ENCODE data around the gene GP2. TPM values are rescaled to one million over a fixed set of nuclear protein-coding genes. Genes with fewer than 3 reads are reported as not detected.

The GP2 gene
- polyA plus RNA-seq, 1 of the 3 experiments (the other 2 are of a cell fraction) = not detected

GRCh38 chr16:20310421-20311395, 16.6 kb downstream of the GP2 start:
- H3K36me3 ChIP-seq (replicated peaks in 1 of 2; ENCODE audit: control insufficient read depth in 1 of 2, insufficient read depth in 2 of 2, low read length in 1 of 2) = no peaks in the 10 kb centered on the region
- no peaks in the 10 kb centered on the region for H3K4me1 ChIP-seq (ENCODE audit: control insufficient read depth in 1 of 2, insufficient read depth in 2 of 2, low read depth in 1 of 2, low read length in 1 of 2)
- no peaks in the 10 kb centered on the region for H3K9me3 ChIP-seq
- no peaks in the 10 kb centered on the region for H3F3A ChIP-seq (replicated peaks; ENCODE audit: insufficient read depth)
- no peaks in the 10 kb centered on the region for H4K20me1 ChIP-seq (ENCODE audit: insufficient read depth)
- H3K4me2 ChIP-seq = no peak overlapping the region
- TF ChIP-seq SIN3A (IDR thresholded peaks at IDR 0.05; ENCODE audit: borderline replicate concordance, low read depth, low read length) = no peak
- no peak for TF ChIP-seq FOXJ3 (CRISPR knock-in tag; IDR thresholded peaks at IDR 0.05)
- no peak for TF ChIP-seq ELF1 (IDR thresholded peaks at IDR 0.05)
- TF ChIP-seq IRF3 (IDR thresholded peaks at IDR 0.05; ENCODE audit: low read depth, low read length) = no peak
- no peak for TF ChIP-seq FOXM1 (IDR thresholded peaks at IDR 0.05; ENCODE audit: low read depth)
- TF ChIP-seq GATA2 (CRISPR knock-in tag; IDR thresholded peaks at IDR 0.05) = no peak
- TF ChIP-seq GABPA (IDR thresholded peaks at IDR 0.05; ENCODE audit: low read depth) = no peak
- no peak for TF ChIP-seq TAF1 (IDR thresholded peaks at IDR 0.05; ENCODE audit: borderline replicate concordance, low read depth, low read length)
- TF ChIP-seq CHD2 (IDR thresholded peaks at IDR 0.05; ENCODE audit: low read length, partially characterized antibody) = no peak
- no peak for TF ChIP-seq REST (IDR thresholded peaks at IDR 0.05; ENCODE audit: low read depth, low read length)
- TF ChIP-seq FOSL2 (IDR thresholded peaks at IDR 0.05; ENCODE audit: borderline replicate concordance, low read depth) = no peak
- TF ChIP-seq RFX5 (IDR thresholded peaks at IDR 0.05; ENCODE audit: low read length) = no peak
- no peak for TF ChIP-seq MAX (IDR thresholded peaks at IDR 0.05; ENCODE audit: low read depth)
- TF ChIP-seq ZBTB33 (IDR thresholded peaks at IDR 0.05; ENCODE audit: borderline replicate concordance, low read depth) = no peak
- no peak for TF ChIP-seq MEF2A (IDR thresholded peaks at IDR 0.05; ENCODE audit: borderline replicate concordance, low read depth)
- no peak for TF ChIP-seq TCF12 (IDR thresholded peaks at IDR 0.05)
- no peaks in the 10 kb centered on the region for H3K79me2 ChIP-seq (ENCODE audit: insufficient read depth)
- DNase-seq = no peak
- H3K4me3 ChIP-seq (ENCODE audit: low read depth in 2 of 2, low read length in 1 of 2) = no peak overlapping the region
- no peak overlapping the region for H2AFZ ChIP-seq (ENCODE audit: low read depth)
- WGBS (ENCODE audit: low lambda C conversion rate) = 20% methylated on average over 11 of the region's 11 CpGs
- no peaks in the 10 kb centered on the region for H3K27me3 ChIP-seq (ENCODE audit: insufficient read depth)
- CTCF ChIA-PET = interaction anchor here (2.3 to 6.1 kb wide), 3 partner anchors 10 to 404 kb away, joined by 16 to 47 read pairs (median 32); no protein-coding TSS in a partner anchor
- H3K9me2 ChIP-seq = no peaks in the 10 kb centered on the region
- POLR2A ChIA-PET = no interaction called here
- H3K27ac ChIP-seq (ENCODE audit: low read depth in 2 of 2, low read length in 1 of 2) = no peak overlapping the region
- no peak overlapping the region for H3K9ac ChIP-seq

Measured in SK-N-SH (cell line).